GM12864 (cell line): ENCODE results near the gene AKAP8L.
"Not testable (repeated sequence)": the region's sequence is repeated elsewhere in the genome, so short reads cannot be mapped to it uniquely, and the experiment has no call there.

Experiments
- DNase-seq: peaks from one replicate; pipeline ENCODE4 v3.0.0-alpha.2; 2011; ENCODE audit warnings: low read depth
- H3K4me3 ChIP-seq: 2 replicates; pipeline ENCODE4 v1.5.1; 2011; ENCODE audit warnings: mild to moderate bottlenecking, low read depth, low read length, control low read depth
- TF ChIP-seq, protein P1 (sequence below): IDR thresholded peaks from 2 replicates; pipeline ENCODE4 v1.5.1; 2011; ENCODE audit warnings: low read depth, mild to moderate bottlenecking, moderate library complexity, low read length, control low read depth, inconsistent platforms; ENCODE audit errors: missing control alignments

Gene AKAP8L

DNA sequence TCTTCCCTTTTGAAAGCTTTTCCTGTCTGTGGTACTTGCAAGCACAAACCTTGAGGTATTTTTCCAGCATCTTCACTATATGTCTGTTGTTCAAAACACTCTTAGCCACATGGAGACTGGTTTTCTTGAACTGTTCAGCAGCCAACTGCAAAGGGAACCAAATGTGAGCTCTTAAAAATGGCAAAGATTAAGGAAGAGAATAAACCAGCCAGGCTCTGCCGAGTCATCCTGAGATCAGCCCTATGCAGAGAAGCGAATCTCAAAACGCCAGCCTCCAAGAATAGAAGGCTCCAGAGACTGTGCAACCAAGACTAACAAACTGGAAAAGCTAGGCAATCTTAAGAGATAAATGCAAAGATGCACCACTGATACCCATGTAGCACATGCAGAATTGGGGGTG, 59.9 kb downstream of the AKAP8L start:
- DNase-seq = no peak

DNA sequence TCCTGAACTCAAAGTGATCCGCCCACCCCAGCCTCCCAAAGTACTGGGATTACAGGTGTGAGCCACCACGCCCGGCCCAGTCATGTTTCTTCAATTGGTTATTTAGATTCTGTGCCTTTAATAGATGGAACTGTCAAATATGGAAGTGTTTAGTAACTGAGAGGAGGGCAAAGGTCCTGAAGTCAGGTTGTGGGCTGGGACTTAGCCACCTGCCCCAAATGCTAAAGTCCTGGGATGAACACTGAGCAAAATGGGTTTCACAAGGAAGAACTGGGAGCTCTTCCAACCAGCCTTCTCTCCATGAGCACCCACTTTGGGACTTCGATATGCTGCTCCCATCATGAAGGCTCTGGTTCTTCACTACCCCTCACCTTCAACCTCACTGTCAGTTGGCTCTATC, 60.9 kb downstream of the AKAP8L start:
- no peak for DNase-seq
- H3K4me3 ChIP-seq = no peak overlapping the region
- TF ChIP-seq, protein P1, sequence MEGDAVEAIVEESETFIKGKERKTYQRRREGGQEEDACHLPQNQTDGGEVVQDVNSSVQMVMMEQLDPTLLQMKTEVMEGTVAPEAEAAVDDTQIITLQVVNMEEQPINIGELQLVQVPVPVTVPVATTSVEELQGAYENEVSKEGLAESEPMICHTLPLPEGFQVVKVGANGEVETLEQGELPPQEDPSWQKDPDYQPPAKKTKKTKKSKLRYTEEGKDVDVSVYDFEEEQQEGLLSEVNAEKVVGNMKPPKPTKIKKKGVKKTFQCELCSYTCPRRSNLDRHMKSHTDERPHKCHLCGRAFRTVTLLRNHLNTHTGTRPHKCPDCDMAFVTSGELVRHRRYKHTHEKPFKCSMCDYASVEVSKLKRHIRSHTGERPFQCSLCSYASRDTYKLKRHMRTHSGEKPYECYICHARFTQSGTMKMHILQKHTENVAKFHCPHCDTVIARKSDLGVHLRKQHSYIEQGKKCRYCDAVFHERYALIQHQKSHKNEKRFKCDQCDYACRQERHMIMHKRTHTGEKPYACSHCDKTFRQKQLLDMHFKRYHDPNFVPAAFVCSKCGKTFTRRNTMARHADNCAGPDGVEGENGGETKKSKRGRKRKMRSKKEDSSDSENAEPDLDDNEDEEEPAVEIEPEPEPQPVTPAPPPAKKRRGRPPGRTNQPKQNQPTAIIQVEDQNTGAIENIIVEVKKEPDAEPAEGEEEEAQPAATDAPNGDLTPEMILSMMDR = no peak

More for the DNA sequence above, 59.9 kb downstream of the AKAP8L start:
- TF ChIP-seq, protein P1 = no peak
- no peak overlapping the region for H3K4me3 ChIP-seq

DNA sequence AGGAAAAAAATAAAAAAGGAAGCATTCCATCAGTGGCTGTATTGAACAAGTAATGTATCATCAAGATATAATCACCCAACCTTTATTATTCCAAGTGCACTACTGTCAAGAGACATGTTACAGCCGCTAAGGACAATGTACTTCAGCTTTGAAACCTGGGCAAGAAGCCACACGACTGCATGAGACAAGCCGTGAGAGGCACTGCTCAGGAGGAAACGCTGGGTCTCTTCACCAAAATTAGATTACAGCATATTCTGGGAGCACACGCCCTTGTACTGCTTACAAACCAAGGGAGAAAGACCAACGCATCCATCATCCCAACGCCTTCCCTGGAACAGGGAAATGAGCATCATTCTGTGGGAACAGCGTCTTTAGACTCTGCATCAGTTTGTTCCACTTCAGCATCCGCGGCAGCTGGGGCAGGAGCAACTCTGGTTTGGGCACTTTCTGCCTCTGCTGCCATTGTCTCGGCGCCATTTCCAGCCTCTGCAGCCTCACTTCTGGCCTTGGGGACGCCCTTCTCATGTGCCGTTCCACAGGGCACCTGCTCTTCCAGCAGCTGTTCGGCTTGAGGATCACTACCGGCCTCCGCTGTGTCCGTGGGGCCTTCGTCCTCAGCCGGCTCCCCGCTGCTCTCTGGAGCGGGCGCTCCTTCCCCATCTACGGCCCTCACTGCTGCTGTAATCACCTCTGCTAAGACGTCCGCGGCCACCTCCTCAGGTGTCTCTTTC, 64.1 kb downstream of the AKAP8L start:
- TF ChIP-seq, protein P1 = no peak
- no peak overlapping the region for H3K4me3 ChIP-seq
- no peak for DNase-seq

DNA sequence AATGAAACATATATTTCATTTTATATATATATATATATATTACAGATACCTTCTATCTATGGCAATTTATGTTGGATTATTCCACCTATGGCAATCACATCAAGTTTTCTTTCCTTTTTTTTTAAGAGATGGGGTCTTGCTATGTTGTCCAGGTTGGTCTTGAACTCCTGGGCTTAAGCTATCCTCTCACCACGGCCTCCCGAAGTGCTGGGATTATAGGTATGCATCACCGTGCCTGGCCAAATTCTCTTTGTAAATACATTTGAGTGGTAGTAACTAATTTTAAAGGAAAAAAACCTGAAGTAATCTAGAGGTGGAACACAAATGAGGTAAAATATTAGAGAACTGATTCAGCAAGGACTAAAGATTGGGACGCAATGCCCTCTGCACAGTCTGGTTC, 64.9 kb downstream of the AKAP8L start:
- H3K4me3 ChIP-seq = no peak overlapping the region
- TF ChIP-seq, protein P1 = no peak
- no peak for DNase-seq

DNA sequence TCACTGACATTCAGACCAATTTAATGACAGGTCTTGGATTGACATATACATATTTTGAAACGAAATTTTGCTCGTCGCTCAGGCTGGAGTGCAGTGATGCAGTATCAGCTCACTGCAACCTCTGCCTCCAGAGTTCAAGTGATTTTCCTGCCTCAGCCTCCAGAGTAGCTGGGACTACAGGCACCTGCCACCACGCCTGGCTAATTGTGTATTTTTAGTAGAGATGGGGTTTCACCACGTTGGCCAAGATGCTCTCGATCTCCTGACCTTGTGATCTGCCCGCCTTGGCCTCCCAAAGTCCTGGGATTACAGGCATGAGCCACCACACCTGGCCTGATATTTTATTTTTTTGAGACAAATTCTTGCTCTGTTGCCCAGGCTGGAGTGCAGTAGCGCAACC, 66.3 kb downstream of the AKAP8L start:
- not testable (repeated sequence) for H3K4me3 ChIP-seq, DNase-seq

DNA sequence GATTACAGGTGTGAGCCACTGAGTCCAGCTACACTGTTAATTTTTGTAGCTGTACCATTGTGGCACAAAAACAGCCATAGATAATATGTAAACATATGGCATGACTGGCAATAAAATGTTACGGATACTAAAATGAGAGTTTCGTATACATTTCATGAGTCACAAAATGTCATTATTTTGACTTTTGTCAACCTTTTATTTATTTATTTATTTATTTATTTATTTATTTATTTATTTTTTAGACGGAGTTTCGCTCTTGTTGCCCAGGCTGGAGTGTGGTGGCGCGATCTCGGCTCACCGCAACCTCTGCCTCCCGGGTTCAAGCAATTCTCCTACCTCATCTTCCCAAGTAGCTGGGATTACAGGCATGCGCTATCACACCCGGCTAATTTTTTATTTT, 77.5 kb downstream of the AKAP8L start:
- DNase-seq = not testable (repeated sequence)

DNA sequence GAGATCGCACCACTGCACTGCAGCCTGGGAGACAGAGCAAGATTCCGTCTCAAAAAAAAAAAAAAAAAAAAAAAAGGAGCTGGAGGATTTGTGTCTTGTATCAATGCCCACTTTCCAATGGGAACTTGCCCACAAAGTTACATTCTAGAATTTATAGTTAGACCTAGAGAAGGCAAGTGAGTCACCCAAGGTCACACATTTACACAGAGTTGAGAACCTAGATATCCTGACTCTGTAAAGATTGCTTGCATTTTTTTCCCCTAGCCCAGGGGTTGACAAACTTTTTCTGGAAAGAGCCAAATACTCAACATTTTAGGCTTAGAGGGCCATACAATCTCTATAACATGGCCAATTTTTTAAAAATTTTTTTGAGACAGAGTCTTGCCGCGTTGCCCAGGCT, 78.7 kb downstream of the AKAP8L start:
- TF ChIP-seq, protein P1 = no peak
- DNase-seq = no peak
- no peak overlapping the region for H3K4me3 ChIP-seq

More for the DNA sequence above, 77.5 kb downstream of the AKAP8L start:
- not testable (repeated sequence) for H3K4me3 ChIP-seq

DNA sequence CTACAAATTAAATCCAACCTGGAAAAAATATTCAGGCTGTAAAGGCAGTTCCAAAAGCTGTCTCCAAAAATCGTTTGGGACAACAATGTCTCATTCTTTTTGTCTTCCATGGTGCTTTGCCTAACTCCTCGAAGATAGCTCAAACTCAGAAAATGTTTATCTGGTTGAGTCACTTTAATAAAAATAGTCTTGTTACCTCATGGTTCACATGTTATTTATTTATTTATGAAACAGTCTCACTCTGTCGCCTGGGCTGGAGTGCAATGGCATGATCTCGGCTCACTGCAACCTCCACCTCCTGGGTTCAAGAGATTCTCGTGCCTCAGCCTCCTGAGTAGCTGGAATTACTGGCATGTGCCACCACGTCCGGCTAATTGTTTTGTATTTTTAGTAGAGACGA, 81.6 kb downstream of the AKAP8L start:
- H3K4me3 ChIP-seq = no peak overlapping the region
- TF ChIP-seq, protein P1 = no peak
- DNase-seq = no peak

DNA sequence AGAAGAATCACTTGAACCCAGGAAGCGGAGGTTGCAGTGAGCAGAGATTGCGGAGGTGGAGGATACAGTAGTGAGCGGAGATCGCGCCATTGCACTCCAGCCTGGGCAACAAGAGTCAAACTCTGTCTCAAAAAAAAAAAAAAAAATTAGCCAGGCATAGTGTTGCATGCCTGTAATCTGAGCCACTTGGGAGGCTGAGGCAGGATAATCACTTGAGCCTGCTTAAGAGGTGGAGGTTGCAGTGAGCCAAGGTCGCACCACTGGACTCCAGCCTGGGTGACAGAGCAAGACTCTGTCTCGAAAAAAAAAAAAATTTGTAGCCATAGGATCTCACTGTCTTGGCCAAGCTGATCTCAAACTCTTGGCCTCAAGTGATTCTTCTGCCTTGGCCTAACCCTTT, 82.8 kb downstream of the AKAP8L start:
- H3K4me3 ChIP-seq, DNase-seq: not testable (repeated sequence)
